Epithelial cell of prostate (primary cell): ENCODE data around the gene APLP2.
A peak's percentile ranks its signal among the peaks of the same experiment; 100 is the strongest.
"Not testable (repeated sequence)": the region's sequence is repeated elsewhere in the genome, so short reads cannot be mapped to it uniquely, and the experiment has no call there.

Experiments
- DNase-seq: peaks from one replicate; pipeline ENCODE4 v3.0.0-alpha.2; 2011; ENCODE audit warnings: low read depth, low spot score
- H3K27ac ChIP-seq: fragments of 450-650 bp; 2 replicates; pipeline ENCODE4 v1.5.1; 2017; ENCODE audit warnings: mild to moderate bottlenecking

Gene APLP2

DNA sequence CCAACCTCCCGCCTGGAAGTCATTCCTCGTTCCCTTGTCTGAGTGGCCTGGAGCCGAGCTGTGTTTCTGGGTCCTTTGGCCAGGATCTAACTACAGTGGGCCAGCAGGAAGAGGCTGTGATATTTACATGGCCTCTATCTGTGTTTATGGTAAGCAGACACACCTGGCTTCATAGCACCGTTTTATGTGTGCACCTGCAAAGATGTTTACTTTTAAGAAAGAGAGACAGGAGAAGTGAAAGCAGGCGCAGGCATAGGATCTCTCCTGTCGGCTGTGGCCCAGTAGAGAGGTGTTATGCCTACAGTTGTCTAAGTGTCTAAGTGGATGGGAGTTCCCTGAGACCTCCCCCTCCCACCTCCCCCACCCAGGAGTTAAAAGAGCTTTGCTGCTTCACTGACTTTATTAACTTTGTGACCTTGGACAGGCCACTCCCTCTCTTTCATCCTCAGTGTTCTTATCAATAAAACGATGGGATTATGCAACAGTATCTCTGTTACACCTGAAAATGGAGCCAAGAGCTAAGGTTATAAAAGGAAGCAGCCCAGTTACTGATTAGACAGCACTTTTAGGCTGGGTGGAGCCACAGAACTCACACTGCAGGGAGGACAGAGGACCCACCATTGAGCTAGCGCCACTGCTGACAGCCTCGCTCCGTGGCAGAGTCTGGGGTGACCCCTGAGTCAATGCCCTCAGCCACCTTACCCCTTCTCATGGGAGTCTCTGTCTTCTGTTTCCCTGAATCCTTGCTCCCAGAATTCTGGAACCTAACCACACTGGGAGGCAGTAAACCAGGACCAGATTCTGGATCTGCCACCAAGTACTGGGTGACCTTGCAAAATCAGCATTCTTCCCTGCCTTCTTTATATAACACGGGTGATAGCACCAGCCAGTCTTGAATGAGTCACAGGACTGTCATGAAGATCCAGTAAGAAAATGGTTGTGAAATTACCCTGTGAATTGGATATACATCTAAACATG lies 111.9 kb downstream of the APLP2 start:
- H3K27ac ChIP-seq = peak overlapping the region; percentile 53
- peak; percentile 57 for DNase-seq

DNA sequence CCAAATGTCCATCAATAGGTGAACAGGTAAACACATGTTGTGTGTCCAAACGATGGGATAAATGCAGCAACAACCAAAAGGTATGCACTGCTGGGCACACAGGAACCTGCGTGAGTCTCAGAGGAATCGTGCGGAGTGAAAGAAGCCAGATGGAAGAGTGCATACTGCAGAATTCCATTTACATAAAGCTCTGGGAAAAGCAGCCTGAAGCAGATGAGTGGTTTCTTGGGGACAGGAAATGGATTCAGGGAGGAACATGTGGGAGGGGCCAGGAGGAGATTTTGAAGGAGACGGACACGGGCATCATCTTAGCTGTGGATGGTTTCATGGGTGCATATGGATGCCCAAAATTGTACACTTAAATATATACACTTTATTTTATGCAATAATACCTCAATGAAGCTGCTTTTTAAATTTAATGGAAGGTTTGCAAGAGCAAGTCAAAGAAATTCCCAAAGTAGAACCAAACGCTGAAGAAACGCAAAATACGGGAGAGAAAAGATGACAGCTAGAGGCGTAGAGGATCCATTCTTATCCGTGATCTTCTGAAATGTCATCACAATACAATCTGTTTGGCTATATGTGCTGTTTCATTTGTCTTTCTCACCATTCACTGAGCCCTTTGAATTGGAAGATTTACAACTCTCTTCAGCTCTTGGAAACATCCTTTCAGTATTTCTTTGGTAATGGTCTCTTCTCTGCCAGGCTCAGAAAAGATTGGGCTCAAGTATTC lies 114.3 kb downstream of the APLP2 start:
- no peak overlapping the region for H3K27ac ChIP-seq
- DNase-seq = no peak

DNA sequence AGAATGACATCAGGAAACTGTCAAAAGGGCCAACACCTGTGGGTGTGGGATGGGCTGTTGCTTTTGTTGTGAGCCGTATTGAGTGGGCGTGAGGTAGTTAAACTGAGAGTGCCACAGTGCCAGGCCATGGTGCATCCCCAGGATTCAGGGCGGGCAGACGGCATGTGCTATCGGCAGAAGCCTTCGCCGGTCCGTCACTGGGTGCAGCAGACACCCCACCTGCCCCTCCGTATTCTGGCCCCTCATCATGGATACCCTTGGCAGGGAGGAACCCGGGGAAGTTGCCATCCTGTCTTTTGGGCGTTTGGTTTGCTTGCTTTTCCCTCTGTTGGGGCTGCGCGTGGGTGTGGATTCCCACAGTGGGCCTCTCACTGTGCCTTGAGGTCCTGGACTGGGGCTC lies 117.4 kb downstream of the APLP2 start:
- H3K27ac ChIP-seq = no peak overlapping the region
- no peak for DNase-seq

DNA sequence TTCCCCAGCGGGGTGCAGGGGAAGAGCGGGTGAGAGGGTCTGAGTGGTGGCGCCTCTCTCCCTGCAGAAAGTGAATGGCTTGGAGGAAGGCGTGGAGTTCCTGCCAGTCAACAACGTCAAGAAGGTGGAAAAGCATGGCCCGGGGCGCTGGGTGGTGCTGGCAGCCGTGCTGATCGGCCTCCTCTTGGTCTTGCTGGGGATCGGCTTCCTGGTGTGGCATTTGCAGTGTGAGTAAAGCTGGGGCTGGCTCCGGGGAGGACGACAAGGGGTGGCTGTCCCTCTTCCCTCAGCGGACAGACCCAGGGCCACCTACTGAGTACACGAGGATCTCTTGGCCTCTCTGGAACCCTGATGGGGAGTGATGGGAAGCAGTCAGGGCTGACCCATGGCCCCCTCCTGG lies 118.4 kb downstream of the APLP2 start:
- H3K27ac ChIP-seq = no peak overlapping the region
- DNase-seq = no peak

DNA sequence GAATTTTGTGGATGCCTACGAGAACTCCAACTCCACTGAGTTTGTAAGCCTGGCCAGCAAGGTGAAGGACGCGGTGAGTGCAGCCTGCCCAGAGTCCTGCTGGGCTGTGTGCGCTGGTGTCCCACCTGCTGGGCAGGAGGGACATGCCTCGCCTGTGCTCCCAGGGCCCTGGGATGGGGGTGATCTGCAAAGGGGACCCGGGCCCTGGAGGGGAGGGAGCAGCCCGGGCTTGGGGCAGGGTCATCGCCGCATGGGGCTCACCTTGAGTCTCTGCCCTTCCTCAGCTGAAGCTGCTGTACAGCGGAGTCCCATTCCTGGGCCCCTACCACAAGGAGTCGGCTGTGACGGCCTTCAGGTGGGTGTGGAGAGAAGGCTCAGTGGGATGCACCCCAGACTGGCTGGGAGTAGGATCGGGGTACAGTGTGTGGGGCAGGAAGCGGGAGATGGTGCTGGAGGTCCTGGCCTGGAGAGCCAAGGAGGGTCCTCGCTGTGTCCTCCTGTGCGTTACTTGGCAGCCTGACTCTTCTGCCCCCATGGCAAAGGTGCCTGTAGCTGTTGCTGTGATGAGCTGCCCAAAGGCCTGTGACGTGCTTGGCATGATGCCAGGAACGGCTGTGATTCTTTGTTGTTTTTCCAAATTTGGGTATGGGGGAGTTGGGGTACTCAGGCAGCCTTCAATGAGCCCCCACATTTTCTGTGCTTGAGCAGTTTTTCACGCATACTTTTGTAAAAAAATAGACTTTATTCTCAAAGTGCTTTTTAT lies 119.1 kb downstream of the APLP2 start:
- H3K27ac ChIP-seq = no peak overlapping the region
- no peak for DNase-seq

DNA sequence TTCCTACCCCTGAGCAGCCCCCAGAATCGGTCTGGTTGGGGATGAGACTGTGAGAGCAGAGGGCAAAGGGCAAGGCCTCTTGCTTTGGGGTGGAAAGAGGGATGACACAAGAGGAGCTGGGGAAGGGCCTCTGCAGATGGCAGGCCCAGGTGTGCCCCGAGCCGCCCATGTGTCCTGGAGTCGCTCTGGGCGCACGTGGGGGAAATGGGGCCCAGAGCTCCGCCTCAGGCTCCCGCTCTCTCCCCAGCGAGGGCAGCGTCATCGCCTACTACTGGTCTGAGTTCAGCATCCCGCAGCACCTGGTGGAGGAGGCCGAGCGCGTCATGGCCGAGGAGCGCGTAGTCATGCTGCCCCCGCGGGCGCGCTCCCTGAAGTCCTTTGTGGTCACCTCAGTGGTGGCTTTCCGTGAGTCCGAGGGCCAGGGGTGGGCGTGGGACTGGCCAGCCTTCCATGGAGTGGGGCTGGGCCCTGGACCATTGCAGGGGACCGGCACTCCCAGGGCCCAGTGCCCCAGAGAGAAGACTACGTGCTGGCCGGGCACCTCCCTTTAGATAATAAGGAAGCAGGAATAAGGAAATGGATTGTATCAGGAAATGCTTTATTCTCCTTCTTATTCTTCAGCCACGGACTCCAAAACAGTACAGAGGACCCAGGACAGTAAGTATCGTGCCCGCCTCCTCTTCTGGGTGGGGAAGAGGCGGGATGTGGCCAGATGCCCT lies 120.0 kb downstream of the APLP2 start:
- no peak for DNase-seq
- H3K27ac ChIP-seq = no peak overlapping the region

DNA sequence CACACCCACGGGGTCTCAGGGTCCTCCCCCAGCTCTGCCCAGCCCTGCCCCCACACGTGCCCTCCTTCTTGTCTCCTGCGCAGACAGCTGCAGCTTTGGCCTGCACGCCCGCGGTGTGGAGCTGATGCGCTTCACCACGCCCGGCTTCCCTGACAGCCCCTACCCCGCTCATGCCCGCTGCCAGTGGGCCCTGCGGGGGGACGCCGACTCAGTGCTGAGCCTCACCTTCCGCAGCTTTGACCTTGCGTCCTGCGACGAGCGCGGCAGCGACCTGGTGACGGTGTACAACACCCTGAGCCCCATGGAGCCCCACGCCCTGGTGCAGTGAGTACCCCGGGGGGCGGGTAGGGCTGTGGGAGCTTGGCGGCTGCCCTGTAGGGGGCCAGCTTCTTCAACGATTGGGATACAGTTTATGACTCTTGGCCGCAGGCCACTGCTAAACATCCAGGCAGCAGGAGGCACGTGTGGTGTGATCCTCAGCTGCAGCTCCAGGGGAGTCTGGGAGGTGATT lies 120.7 kb downstream of the APLP2 start:
- no peak overlapping the region for H3K27ac ChIP-seq
- no peak for DNase-seq

DNA sequence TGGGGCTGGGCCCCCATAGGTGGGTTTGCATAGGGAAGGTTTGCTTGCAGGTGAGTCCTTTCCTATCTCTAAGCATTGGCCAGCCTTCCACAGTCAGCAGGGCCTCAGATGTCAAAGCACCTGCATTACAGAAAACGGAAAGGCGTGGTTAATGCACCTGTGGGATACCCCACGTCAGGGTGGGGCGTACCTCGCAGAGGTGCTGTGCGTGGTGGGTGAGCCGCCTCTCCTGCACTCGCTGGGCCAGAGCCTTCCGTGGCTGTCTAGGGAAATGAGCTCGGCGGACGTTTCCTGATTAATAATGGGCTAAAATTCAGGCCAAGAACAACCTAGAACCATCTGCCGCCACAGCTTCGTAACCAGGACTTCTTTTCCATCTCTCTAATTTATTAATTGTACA lies 122.2 kb downstream of the APLP2 start:
- DNase-seq = no peak

DNA sequence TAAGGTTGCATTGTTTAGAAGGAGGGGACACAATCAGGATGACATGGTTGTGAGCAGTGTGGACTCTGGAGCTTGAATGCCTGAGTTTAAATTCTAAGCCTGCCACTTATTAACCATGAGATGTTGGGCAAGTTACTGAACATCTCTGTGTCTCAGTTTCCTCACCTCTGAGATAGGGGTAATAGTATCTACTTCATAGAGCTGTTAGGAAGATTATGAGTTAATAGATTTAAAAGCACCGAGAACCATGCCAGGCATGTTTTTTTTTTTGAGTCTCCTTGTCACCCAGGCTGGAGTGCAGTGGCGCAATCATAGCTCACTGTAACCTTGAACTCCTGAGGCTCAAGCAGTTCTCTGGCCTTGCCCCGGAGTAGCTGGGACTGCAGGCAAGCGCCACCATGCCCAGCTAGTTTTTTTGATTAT lies 123.2 kb downstream of the APLP2 start:
- DNase-seq = no peak
- no peak overlapping the region for H3K27ac ChIP-seq

More for the DNA sequence above, 122.2 kb downstream of the APLP2 start:
- no peak overlapping the region for H3K27ac ChIP-seq

DNA sequence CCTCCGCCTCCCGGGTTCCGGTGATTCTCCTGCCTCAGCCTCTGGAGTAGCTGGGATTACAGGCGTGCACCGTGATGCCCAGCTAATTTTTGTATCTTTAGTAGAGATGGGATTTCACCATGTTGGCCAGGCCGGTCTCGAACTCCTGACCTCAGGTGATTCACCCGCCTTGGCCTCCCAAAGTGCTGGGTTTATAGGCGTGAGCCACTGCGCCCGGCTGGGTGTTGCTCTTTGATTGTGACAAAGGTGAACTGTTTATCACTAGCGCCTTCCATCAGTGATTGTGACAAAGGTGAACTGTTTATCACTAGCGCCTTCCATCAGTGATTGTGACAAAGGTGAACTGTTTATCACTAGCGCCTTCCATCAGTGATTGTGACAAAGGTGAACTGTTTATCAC lies 123.9 kb downstream of the APLP2 start:
- H3K27ac ChIP-seq, DNase-seq: not testable (repeated sequence)
